ENCODE measurements around the gene GADD45B. TPM values are rescaled to one million over a fixed set of nuclear protein-coding genes. Genes with fewer than 3 reads are reported as not detected.

Gene GADD45B
- total RNA-seq, 1 donor from 2014 or later: 4.9 TPM

GRCh38 chr19:2523630-2524311, 47.8 kb downstream of the GADD45B start:
- Mint-ChIP-seq H3K4me1 (ENCODE audit: low read depth) (peaks cover 2% of the 10 kb centered on the region), H3K27me3 (no peaks in the 10 kb centered on the region), H3K36me3 (ENCODE audit: insufficient read depth) (no peaks in the 10 kb centered on the region), H3K9me3 (ENCODE audit: low read depth) (no peaks in the 10 kb centered on the region), H3K27ac (peak overlapping the region; percentile 52), H3K4me3 (ENCODE audit: low read depth) (no peak overlapping the region)
- peak; percentile 27 for TF ChIP-seq CTCF (IDR thresholded peaks at IDR 0.05; ENCODE audit: unreplicated experiment)
- DNase-seq (ENCODE audit: low spot score, unreplicated experiment): no peak

GRCh38 chr19:2524361-2524839, 48.5 kb downstream of the GADD45B start:
- no peak for DNase-seq (ENCODE audit: low spot score, unreplicated experiment)
- H3K9me3 Mint-ChIP-seq (ENCODE audit: low read depth): no peaks in the 10 kb centered on the region
- H3K36me3 Mint-ChIP-seq (ENCODE audit: insufficient read depth): no peaks in the 10 kb centered on the region
- H3K4me3 Mint-ChIP-seq (ENCODE audit: low read depth): no peak overlapping the region
- peak overlapping the region; percentile 52 for H3K27ac Mint-ChIP-seq
- H3K27me3 Mint-ChIP-seq: no peaks in the 10 kb centered on the region
- peaks cover 2% of the 10 kb centered on the region for H3K4me1 Mint-ChIP-seq (ENCODE audit: low read depth)
- no peak for TF ChIP-seq CTCF (IDR thresholded peaks at IDR 0.05; ENCODE audit: unreplicated experiment)

- no peak overlapping the region for H3K4me3 Mint-ChIP-seq (ENCODE audit: low read depth)
Measured at GRCh38 chr19:2524840-2525723, 49.2 kb downstream of the GADD45B start.

GRCh38 chr19:2527171-2527570, 51.2 kb downstream of the GADD45B start:
- Mint-ChIP-seq H3K4me3 (ENCODE audit: low read depth) (no peak overlapping the region), H3K27me3 (no peaks in the 10 kb centered on the region), H3K36me3 (ENCODE audit: insufficient read depth) (peaks cover under 1% of the 10 kb centered on the region), H3K9me3 (ENCODE audit: low read depth) (peaks cover 2% of the 10 kb centered on the region), H3K4me1 (ENCODE audit: low read depth) (no peaks in the 10 kb centered on the region), H3K27ac (no peak overlapping the region)
- DNase-seq (ENCODE audit: low spot score, unreplicated experiment): no peak
- no peak for TF ChIP-seq CTCF (IDR thresholded peaks at IDR 0.05; ENCODE audit: unreplicated experiment)

More at GRCh38 chr19:2524840-2525723, 49.2 kb downstream of the GADD45B start:
- Mint-ChIP-seq H3K27me3 (no peaks in the 10 kb centered on the region), H3K27ac (peak overlapping the region; percentile 33), H3K36me3 (ENCODE audit: insufficient read depth) (no peaks in the 10 kb centered on the region), H3K9me3 (ENCODE audit: low read depth) (no peaks in the 10 kb centered on the region), H3K4me1 (ENCODE audit: low read depth) (peaks cover 1% of the 10 kb centered on the region)
- no peak for TF ChIP-seq CTCF (IDR thresholded peaks at IDR 0.05; ENCODE audit: unreplicated experiment)
- no peak for DNase-seq (ENCODE audit: low spot score, unreplicated experiment)

- DNase-seq (ENCODE audit: low spot score, unreplicated experiment): no peak
Measured at GRCh38 chr19:2527686-2528085, 51.8 kb downstream of the GADD45B start.

More at GRCh38 chr19:2527686-2528085, 51.8 kb downstream of the GADD45B start:
- Mint-ChIP-seq H3K27me3 (no peaks in the 10 kb centered on the region), H3K4me3 (ENCODE audit: low read depth) (no peak overlapping the region), H3K27ac (no peak overlapping the region), H3K36me3 (ENCODE audit: insufficient read depth) (peaks cover 2% of the 10 kb centered on the region), H3K4me1 (ENCODE audit: low read depth) (no peaks in the 10 kb centered on the region), H3K9me3 (ENCODE audit: low read depth) (peaks cover 5% of the 10 kb centered on the region)
- TF ChIP-seq CTCF (IDR thresholded peaks at IDR 0.05; ENCODE audit: unreplicated experiment): no peak

All from progenitor cell of endocrine pancreas (in vitro differentiated cells).